ENCODE data around the gene FHIT. TPM values are rescaled to one million over a fixed set of nuclear protein-coding genes. Genes with fewer than 3 reads are reported as not detected.

The FHIT gene
- total and polyA plus RNA-seq, 11 donors = 4.2 to 26.8 (median 16.5) TPM

DNA sequence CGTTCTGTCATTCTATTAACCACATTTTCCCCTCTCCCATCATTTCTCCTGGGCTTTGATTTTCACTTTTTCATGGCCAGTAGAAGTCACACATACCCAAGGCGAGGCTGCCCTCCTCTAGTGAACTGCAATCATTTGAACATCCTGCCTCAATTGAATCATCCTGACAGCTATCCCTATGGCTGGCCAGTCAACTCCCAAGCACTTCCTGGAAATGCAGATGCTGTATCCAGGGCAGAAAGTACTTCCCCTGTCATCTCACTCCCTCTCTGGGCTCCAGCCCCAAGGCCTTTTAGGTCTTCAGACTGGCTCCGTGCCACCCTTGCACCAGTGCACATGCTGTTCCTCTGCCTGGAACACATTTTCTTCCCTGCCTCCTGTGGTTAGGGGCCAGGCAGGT lies 1463.1 kb downstream of the FHIT start:
- TF ChIP-seq POLR2A (IDR thresholded peaks at IDR 0.05) = no peak
- no peak for TF ChIP-seq CTCF (IDR thresholded peaks at IDR 0.05)
- 82 to 87% (median 84%) methylated on average over 3 of the region's 3 CpGs for WGBS, 4 donors
- H3K27ac ChIP-seq = no peak overlapping the region
- peak in 1 of 4 donors; percentile 36 for ATAC-seq
- H3K4me3 ChIP-seq = no peak overlapping the region
- H3K9me3 ChIP-seq = no peaks in the 10 kb centered on the region
- no peak for DNase-seq
- intact Hi-C loops (cut with DNase I) = no loop called here
- H3K4me1 ChIP-seq = peaks cover 0 to 6% (median 0%) of the 10 kb centered on the region in 12 donors
- no peaks in the 10 kb centered on the region for H3K36me3 ChIP-seq
- H3K27me3 ChIP-seq = no peaks in the 10 kb centered on the region

DNA sequence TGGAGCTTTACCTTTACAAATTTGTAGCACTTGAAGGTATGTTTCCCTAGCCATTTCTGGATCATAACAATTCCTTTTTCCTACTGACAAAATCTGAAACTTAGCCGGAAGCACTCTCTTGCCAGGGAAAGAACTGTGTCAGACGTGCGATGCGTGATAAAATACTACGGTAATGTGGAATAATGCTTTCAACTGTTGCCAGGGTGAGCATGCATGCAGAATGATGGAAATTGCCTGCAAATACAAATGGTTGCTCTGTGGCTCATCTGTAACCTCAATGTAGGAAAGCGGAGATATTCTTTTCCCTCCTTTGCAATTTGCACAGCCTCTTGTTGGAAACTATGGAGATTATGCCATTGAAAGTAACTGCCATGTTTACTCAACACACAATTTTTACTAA lies 1464.9 kb downstream of the FHIT start:
- no peak for ATAC-seq
- TF ChIP-seq POLR2A (IDR thresholded peaks at IDR 0.05) = no peak
- TF ChIP-seq CTCF (IDR thresholded peaks at IDR 0.05) = no peak
- intact Hi-C loops (cut with DNase I) = no loop called here
- Histone ChIP-seq H3K27me3 (no peaks in the 10 kb centered on the region), H3K4me3 (no peak overlapping the region), H3K27ac (no peak overlapping the region), H3K36me3 (no peaks in the 10 kb centered on the region), H3K4me1 (peaks cover 0 to 6% (median 0%) of the 10 kb centered on the region in 12 donors), H3K9me3 (no peaks in the 10 kb centered on the region)
- 88 to 94% (median 89%) methylated on average over 6 of the region's 6 CpGs for WGBS, 4 donors
- DNase-seq = no peak

DNA sequence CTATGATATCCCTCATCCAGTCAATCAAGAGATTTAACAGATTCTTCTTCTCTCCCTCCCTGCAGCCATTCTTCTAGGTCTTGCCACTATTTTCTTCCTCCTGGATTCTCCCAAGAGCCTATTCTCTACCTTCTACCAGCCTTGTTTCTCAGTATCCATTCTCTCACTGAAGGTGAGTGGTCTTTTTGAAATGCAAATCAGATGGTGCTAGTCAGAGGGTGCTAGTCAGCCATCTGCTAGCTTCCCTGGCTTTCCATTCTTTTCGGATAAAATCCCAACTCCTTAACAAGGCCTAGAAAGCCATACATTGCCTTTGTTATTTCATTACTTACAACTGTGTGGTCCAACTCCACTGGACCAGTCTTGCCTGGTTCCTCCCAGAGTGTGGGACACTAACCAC lies 1467.1 kb downstream of the FHIT start:
- no peaks in the 10 kb centered on the region for H3K4me1 ChIP-seq
- no peak overlapping the region for H3K4me3 ChIP-seq
- ATAC-seq (no peak), DNase-seq (no peak)
- no peaks in the 10 kb centered on the region for H3K36me3 ChIP-seq
- 91 to 100% (median 94%) methylated on average over 1 of the region's 1 CpG for WGBS, 4 donors
- TF ChIP-seq POLR2A (IDR thresholded peaks at IDR 0.05) (no peak), CTCF (IDR thresholded peaks at IDR 0.05) (no peak)
- H3K9me3 ChIP-seq = no peaks in the 10 kb centered on the region
- H3K27me3 ChIP-seq = no peaks in the 10 kb centered on the region
- intact Hi-C loops (cut with DNase I) = no loop called here
- no peak overlapping the region for H3K27ac ChIP-seq

- H3K27me3 ChIP-seq = no peaks in the 10 kb centered on the region
- ATAC-seq (no peak), DNase-seq (no peak)
- 68 to 76% (median 72%) methylated on average over 3 of the region's 3 CpGs for WGBS, 4 donors
- H3K9me3 ChIP-seq = no peaks in the 10 kb centered on the region
- H3K36me3 ChIP-seq = no peaks in the 10 kb centered on the region
- intact Hi-C loops (cut with DNase I) = no loop called here
- TF ChIP-seq POLR2A (IDR thresholded peaks at IDR 0.05) (no peak), CTCF (IDR thresholded peaks at IDR 0.05) (no peak)
- H3K4me3 ChIP-seq = no peak overlapping the region
- H3K4me1 ChIP-seq = no peaks in the 10 kb centered on the region
- no peak overlapping the region for H3K27ac ChIP-seq
These were observed 1467.7 kb downstream of the FHIT start for GRCh38 chr3:59783468-59783988.
